Measurements from ENCODE around the gene TEDC2. TPM values are rescaled to one million over a fixed set of nuclear protein-coding genes. Genes with fewer than 3 reads are reported as not detected.
"Not testable (repeated sequence)": the region's sequence is repeated elsewhere in the genome, so short reads cannot be mapped to it uniquely, and the experiment has no call there.

TEDC2 gene
- total RNA-seq, 1 donor from 2014 or later: 29.1 TPM

- H3K4me1 Mint-ChIP-seq: peaks cover 25% of the 10 kb centered on the region
- peaks cover 42% of the 10 kb centered on the region for H3K79me2 ChIP-seq (ENCODE audit: low read depth)
- no peak overlapping the region for H3K27ac Mint-ChIP-seq
- peaks cover 15% of the 10 kb centered on the region for H3K4me1 ChIP-seq
- no peaks in the 10 kb centered on the region for H3K9me3 ChIP-seq (ENCODE audit: low read depth)
- peaks cover 5% of the 10 kb centered on the region for H3K36me3 ChIP-seq
- peaks cover 19% of the 10 kb centered on the region for H3K36me3 Mint-ChIP-seq
- H3F3A ChIP-seq (ENCODE audit: low read depth): peaks cover 10% of the 10 kb centered on the region
- H3K9ac ChIP-seq: no peak overlapping the region
- no peak overlapping the region for H3K27ac ChIP-seq
- TF ChIP-seq EZH2phosphoT487 (IDR thresholded peaks at IDR 0.05): no peak
- TF ChIP-seq CTCF (IDR thresholded peaks at IDR 0.05): no peak
- no peak for TF ChIP-seq EZH2 (IDR thresholded peaks at IDR 0.05)
- no peak overlapping the region for H3K4me2 ChIP-seq
- no peak overlapping the region for H2AFZ ChIP-seq (replicated peaks)
- DNase-seq (ENCODE audit: low spot score): peak; percentile 1
- H3K27me3 ChIP-seq: peaks cover 7% of the 10 kb centered on the region
- no peak overlapping the region for H3K4me3 ChIP-seq
- H3K4me3 Mint-ChIP-seq: no peak overlapping the region
- peaks cover 10% of the 10 kb centered on the region for H3K27me3 Mint-ChIP-seq (ENCODE audit: insufficient read depth, low read depth)
- no peaks in the 10 kb centered on the region for H3K9me3 Mint-ChIP-seq
- H4K20me1 ChIP-seq (ENCODE audit: low read depth): peaks cover 33% of the 10 kb centered on the region
These were observed 27.6 kb upstream of the TEDC2 start for GRCh38 chr16:2432286-2432685.

GRCh38 chr16:2432801-2433505, 27.0 kb upstream of the TEDC2 start:
- peaks cover 4% of the 10 kb centered on the region for H3K27me3 ChIP-seq
- H3K4me3 ChIP-seq: no peak overlapping the region
- peaks cover 5% of the 10 kb centered on the region for H3K27me3 Mint-ChIP-seq (ENCODE audit: insufficient read depth, low read depth)
- no peak overlapping the region for H3K4me3 Mint-ChIP-seq
- no peak overlapping the region for H3K9ac ChIP-seq
- H3K36me3 ChIP-seq: peaks cover 5% of the 10 kb centered on the region
- H3K4me2 ChIP-seq: no peak overlapping the region
- peaks cover 42% of the 10 kb centered on the region for H3K79me2 ChIP-seq (ENCODE audit: low read depth)
- no peak overlapping the region for H3K27ac ChIP-seq
- TF ChIP-seq EZH2phosphoT487 (IDR thresholded peaks at IDR 0.05) (no peak), EZH2 (IDR thresholded peaks at IDR 0.05) (no peak), CTCF (IDR thresholded peaks at IDR 0.05) (no peak)
- no peak overlapping the region for H3K27ac Mint-ChIP-seq
- H2AFZ ChIP-seq (replicated peaks): no peak overlapping the region
- H3K9me3 ChIP-seq (ENCODE audit: low read depth): no peaks in the 10 kb centered on the region
- no peak for DNase-seq (ENCODE audit: low spot score)
- H3K9me3 Mint-ChIP-seq: no peaks in the 10 kb centered on the region
- peaks cover 9% of the 10 kb centered on the region for H3F3A ChIP-seq (ENCODE audit: low read depth)
- peaks cover 21% of the 10 kb centered on the region for H3K36me3 Mint-ChIP-seq
- H4K20me1 ChIP-seq (ENCODE audit: low read depth): peaks cover 35% of the 10 kb centered on the region
- H3K4me1 Mint-ChIP-seq: peaks cover 19% of the 10 kb centered on the region
- H3K4me1 ChIP-seq: peaks cover 13% of the 10 kb centered on the region

GRCh38 chr16:2435236-2435635, 24.7 kb upstream of the TEDC2 start:
- Histone ChIP-seq H3K79me2 (ENCODE audit: low read depth) (peaks cover 33% of the 10 kb centered on the region), H4K20me1 (ENCODE audit: low read depth) (peaks cover 30% of the 10 kb centered on the region)
- not testable (repeated sequence) for H3K27me3 ChIP-seq; H3K9me3 Mint-ChIP-seq; H3K27me3 Mint-ChIP-seq (ENCODE audit: insufficient read depth, low read depth); H3F3A ChIP-seq (ENCODE audit: low read depth); H3K9ac ChIP-seq; H3K4me2 ChIP-seq; H2AFZ ChIP-seq (replicated peaks); H3K4me3 ChIP-seq; H3K4me1 ChIP-seq; H3K4me3 Mint-ChIP-seq; H3K4me1 Mint-ChIP-seq; H3K36me3 ChIP-seq; H3K27ac Mint-ChIP-seq; DNase-seq (ENCODE audit: low spot score); H3K27ac ChIP-seq; H3K9me3 ChIP-seq (ENCODE audit: low read depth)
- H3K36me3 Mint-ChIP-seq: peaks cover 30% of the 10 kb centered on the region

GRCh38 chr16:2436110-2436509, 23.8 kb upstream of the TEDC2 start:
- Mint-ChIP-seq H3K9me3 (no peaks in the 10 kb centered on the region), H3K36me3 (peaks cover 30% of the 10 kb centered on the region), H3K27ac (no peak overlapping the region), H3K4me1 (peaks cover under 1% of the 10 kb centered on the region), H3K4me3 (no peak overlapping the region), H3K27me3 (ENCODE audit: insufficient read depth, low read depth) (peaks cover 3% of the 10 kb centered on the region)
- H3K79me2 ChIP-seq (ENCODE audit: low read depth): peaks cover 24% of the 10 kb centered on the region
- no peak overlapping the region for H3K4me3 ChIP-seq
- H3F3A ChIP-seq (ENCODE audit: low read depth): peaks cover under 1% of the 10 kb centered on the region
- H3K36me3 ChIP-seq: peaks cover 5% of the 10 kb centered on the region
- no peaks in the 10 kb centered on the region for H3K4me1 ChIP-seq
- no peaks in the 10 kb centered on the region for H3K9me3 ChIP-seq (ENCODE audit: low read depth)
- no peaks in the 10 kb centered on the region for H3K27me3 ChIP-seq
- no peak for DNase-seq (ENCODE audit: low spot score)
- TF ChIP-seq EZH2 (IDR thresholded peaks at IDR 0.05) (no peak), CTCF (IDR thresholded peaks at IDR 0.05) (no peak), EZH2phosphoT487 (IDR thresholded peaks at IDR 0.05) (no peak)
- H2AFZ ChIP-seq (replicated peaks): no peak overlapping the region
- H3K27ac ChIP-seq: no peak overlapping the region
- H4K20me1 ChIP-seq (ENCODE audit: low read depth): peaks cover 22% of the 10 kb centered on the region
- H3K9ac ChIP-seq: no peak overlapping the region
- H3K4me2 ChIP-seq: no peak overlapping the region

Data from neural progenitor cell (in vitro differentiated cells).